CD14-positive monocyte (primary cell): ENCODE measurements around the gene DGAT2L6. TPM values are rescaled to one million over a fixed set of nuclear protein-coding genes. Genes with fewer than 3 reads are reported as not detected.

Experiments used
- DNase-seq, 3 donors: peaks; one replicate each; pipeline ENCODE4 v3.0.0-alpha.2; 2011 to 2022
- H2AFZ ChIP-seq: 2 replicates; pipeline ENCODE4 v1.6.0; 2012; ENCODE audit warnings: mild to moderate bottlenecking, low read depth, low read length, inconsistent platforms; ENCODE audit not compliant: insufficient read depth, poor library complexity, severe bottlenecking
- H3K27ac ChIP-seq, 2 donors: 1 replicate in 1 of 2; 2 replicates in 1 of 2; pipeline ENCODE4 v1.5.1; 2012 to 2013; ENCODE audit warnings: low read length in 2 of 2, control low read depth in 1 of 2, inconsistent platforms in 1 of 2, low read depth in 1 of 2, mild to moderate bottlenecking in 1 of 2
- H3K27me3 ChIP-seq, 2 donors: one replicate each; pipeline versions ENCODE4 v1.6.0 to v1.6.1; 2011 to 2013; ENCODE audit warnings: low read length in 2 of 2; ENCODE audit not compliant: control insufficient read depth in 2 of 2, insufficient read depth in 2 of 2
- H3K36me3 ChIP-seq, 2 donors: replicated peaks in 1 of 2; 1 replicate in 1 of 2; 2 replicates in 1 of 2; pipeline versions ENCODE4 v1.5.1 to v1.6.1; 2012 to 2013; ENCODE audit warnings: low read length in 2 of 2, control low read depth in 1 of 2, inconsistent platforms in 1 of 2, mild to moderate bottlenecking in 1 of 2; ENCODE audit not compliant: insufficient read depth in 2 of 2, control insufficient read depth in 1 of 2
- H3K4me1 ChIP-seq, 2 donors: 1 replicate in 1 of 2; 2 replicates in 1 of 2; pipeline versions ENCODE4 v1.5.1 to v1.6.1; 2012 to 2013; ENCODE audit warnings: low read length in 2 of 2, control low read depth in 1 of 2, inconsistent platforms in 1 of 2, mild to moderate bottlenecking in 1 of 2, moderate library complexity in 1 of 2; ENCODE audit not compliant: insufficient read depth in 2 of 2, control insufficient read depth in 1 of 2
- H3K4me2 ChIP-seq: replicated peaks from 2 replicates; pipeline ENCODE3; 2012; ENCODE audit warnings: low read length, moderate library complexity, mild to moderate bottlenecking; ENCODE audit not compliant: poor library complexity, severe bottlenecking; ENCODE audit errors: extremely low read depth
- H3K4me3 ChIP-seq, 3 experiments: fragments of 200-600 bp in 1 of 3; sonication (generic) in 1 of 3; replicated peaks in 1 of 3; 1 replicate in 2 of 3; 2 replicates in 1 of 3; pipeline ENCODE4 v1.5.1; 2011 to 2013; ENCODE audit warnings: low read length in 3 of 3, mild to moderate bottlenecking in 3 of 3, control low read depth in 2 of 3, low read depth in 2 of 3, inconsistent platforms in 1 of 3, moderate library complexity in 1 of 3
- H3K79me2 ChIP-seq: 2 replicates; pipeline ENCODE4 v1.6.0; 2012; ENCODE audit warnings: mild to moderate bottlenecking, control low read depth, inconsistent platforms, low read length, moderate library complexity; ENCODE audit not compliant: insufficient read depth
- H3K9ac ChIP-seq: 2 replicates; pipeline ENCODE4 v1.6.0; 2017; ENCODE audit warnings: low read length, mild to moderate bottlenecking; ENCODE audit not compliant: insufficient read depth, poor library complexity, severe bottlenecking
- H3K9me3 ChIP-seq, 2 donors: replicated peaks in 1 of 2; 1 replicate in 1 of 2; 2 replicates in 1 of 2; pipeline versions ENCODE4 v1.5.1 to v1.6.1; 2012 to 2013; ENCODE audit warnings: low read length in 2 of 2, control low read depth in 1 of 2; ENCODE audit not compliant: control insufficient read depth in 1 of 2, insufficient read depth in 1 of 2
- H4K20me1 ChIP-seq: 2 replicates; pipeline ENCODE4 v1.6.0; 2012; ENCODE audit warnings: mild to moderate bottlenecking, low read length, control low read depth, moderate library complexity; ENCODE audit not compliant: insufficient read depth
- H3K27ac Mint-ChIP-seq, 7 donors: one replicate each; pipeline ENCODE4 v1.8.0; 2020; ENCODE audit warnings: mild to moderate bottlenecking in 7 of 7, mixed read lengths in 7 of 7, moderate library complexity in 6 of 7, inconsistent platforms in 2 of 7
- H3K27me3 Mint-ChIP-seq, 3 donors: one replicate each; pipeline ENCODE4 v1.8.0; 2021 to 2022; ENCODE audit warnings: low read depth in 3 of 3, mild to moderate bottlenecking in 3 of 3, mixed read lengths in 3 of 3, moderate library complexity in 3 of 3, inconsistent platforms in 1 of 3
- H3K36me3 Mint-ChIP-seq, 2 donors: one replicate each; pipeline ENCODE4 v1.8.0; 2020; ENCODE audit warnings: mixed read lengths in 2 of 2, inconsistent platforms in 1 of 2, mild to moderate bottlenecking in 1 of 2
- H3K4me1 Mint-ChIP-seq: one replicate; pipeline ENCODE4 v1.8.0; 2020; ENCODE audit warnings: mild to moderate bottlenecking, mixed read lengths
- H3K4me3 Mint-ChIP-seq, 2 donors: one replicate each; pipeline ENCODE4 v1.8.0; 2020; ENCODE audit warnings: mild to moderate bottlenecking in 2 of 2, mixed read lengths in 2 of 2, moderate library complexity in 1 of 2
- H3K9me3 Mint-ChIP-seq, 7 donors: one replicate each; pipeline ENCODE4 v1.8.0; 2020 to 2022; ENCODE audit warnings: mixed read lengths in 7 of 7, mild to moderate bottlenecking in 6 of 7, moderate library complexity in 6 of 7, inconsistent platforms in 2 of 7
- WGBS: methylation state at CpG from one replicate; pipeline ENCODE4 v1.1.5; 2013; ENCODE audit warnings: missing lambda C conversion rate; ENCODE audit not compliant: insufficient coverage; 5-methylcytosine and 5-hydroxymethylcytosine counted together
- intact Hi-C, 2 donors: fragments of 100-400 bp; cut with micrococcal nuclease; formaldehyde crosslinking; loops; one replicate each; pipeline versions ENCODE4 v1.15.0 to v1.15.1; 2023
- polyA plus RNA-seq, 3 donors: library from polyadenylated mRNA; depleted of rRNA in 1 of 3; unstranded in 2 of 3; stranded (reverse) in 1 of 3; fragments of 300-500 nt in 2 of 3; fragments of >200 nt in 1 of 3; fragmentation: Illumina TruSeq in 2 of 3; gene quantifications; 1 replicate in 2 of 3; 2 replicates in 1 of 3; pipeline ENCODE4 v1.2.3, GENCODE V29; 2012 to 2021
- TF ChIP-seq, protein P1 (sequence below): fragments of 200-600 bp; IDR thresholded peaks from one replicate; pipeline ENCODE4 v1.8.0; 2022; ENCODE audit warnings: antibody characterized with exemption, mild to moderate bottlenecking

DGAT2L6 gene
- polyA plus RNA-seq, 3 donors: not detected

DNA sequence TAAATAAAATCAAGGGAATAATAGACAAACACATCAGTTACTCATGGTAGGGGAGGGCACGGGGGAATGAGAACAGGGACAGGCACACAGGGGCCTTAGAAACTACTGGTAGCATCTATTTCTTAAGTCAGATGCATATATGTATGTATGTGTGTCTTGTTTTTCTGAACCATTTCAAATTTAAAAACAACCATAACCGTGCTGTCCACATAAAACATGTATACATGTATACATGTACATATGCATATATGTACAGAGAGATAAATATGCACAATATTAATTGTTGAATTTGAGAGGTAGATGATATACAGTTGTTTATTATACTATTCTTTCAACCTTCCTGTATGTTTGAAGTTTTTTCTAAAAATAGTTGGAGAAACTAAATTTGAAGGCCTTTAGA, 49.4 kb downstream of the DGAT2L6 start:
- no peaks in the 10 kb centered on the region for H3K27me3 ChIP-seq
- Mint-ChIP-seq H3K27ac (no peak overlapping the region), H3K36me3 (no peaks in the 10 kb centered on the region), H3K9me3 (peaks cover 0 to 1% (median 0%) of the 10 kb centered on the region in 7 donors), H3K4me3 (no peak overlapping the region), H3K27me3 (peaks cover 0 to 4% (median 0%) of the 10 kb centered on the region in 3 donors), H3K4me1 (no peaks in the 10 kb centered on the region)
- H3K4me2 ChIP-seq: no peak overlapping the region
- H3K9me3 ChIP-seq: no peaks in the 10 kb centered on the region
- H3K4me1 ChIP-seq: no peaks in the 10 kb centered on the region
- TF ChIP-seq, protein P1, sequence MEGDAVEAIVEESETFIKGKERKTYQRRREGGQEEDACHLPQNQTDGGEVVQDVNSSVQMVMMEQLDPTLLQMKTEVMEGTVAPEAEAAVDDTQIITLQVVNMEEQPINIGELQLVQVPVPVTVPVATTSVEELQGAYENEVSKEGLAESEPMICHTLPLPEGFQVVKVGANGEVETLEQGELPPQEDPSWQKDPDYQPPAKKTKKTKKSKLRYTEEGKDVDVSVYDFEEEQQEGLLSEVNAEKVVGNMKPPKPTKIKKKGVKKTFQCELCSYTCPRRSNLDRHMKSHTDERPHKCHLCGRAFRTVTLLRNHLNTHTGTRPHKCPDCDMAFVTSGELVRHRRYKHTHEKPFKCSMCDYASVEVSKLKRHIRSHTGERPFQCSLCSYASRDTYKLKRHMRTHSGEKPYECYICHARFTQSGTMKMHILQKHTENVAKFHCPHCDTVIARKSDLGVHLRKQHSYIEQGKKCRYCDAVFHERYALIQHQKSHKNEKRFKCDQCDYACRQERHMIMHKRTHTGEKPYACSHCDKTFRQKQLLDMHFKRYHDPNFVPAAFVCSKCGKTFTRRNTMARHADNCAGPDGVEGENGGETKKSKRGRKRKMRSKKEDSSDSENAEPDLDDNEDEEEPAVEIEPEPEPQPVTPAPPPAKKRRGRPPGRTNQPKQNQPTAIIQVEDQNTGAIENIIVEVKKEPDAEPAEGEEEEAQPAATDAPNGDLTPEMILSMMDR: no peak
- no peak for DNase-seq
- no peak overlapping the region for H3K27ac ChIP-seq
- no peak overlapping the region for H3K4me3 ChIP-seq
- H3K79me2 ChIP-seq: no peaks in the 10 kb centered on the region
- no peak overlapping the region for H2AFZ ChIP-seq
- intact Hi-C loops: no loop called here
- no peaks in the 10 kb centered on the region for H4K20me1 ChIP-seq
- no peaks in the 10 kb centered on the region for H3K36me3 ChIP-seq
- WGBS: no CpG with 5 or more reads among the region's 2 CpGs
- H3K9ac ChIP-seq: no peak overlapping the region

DNA sequence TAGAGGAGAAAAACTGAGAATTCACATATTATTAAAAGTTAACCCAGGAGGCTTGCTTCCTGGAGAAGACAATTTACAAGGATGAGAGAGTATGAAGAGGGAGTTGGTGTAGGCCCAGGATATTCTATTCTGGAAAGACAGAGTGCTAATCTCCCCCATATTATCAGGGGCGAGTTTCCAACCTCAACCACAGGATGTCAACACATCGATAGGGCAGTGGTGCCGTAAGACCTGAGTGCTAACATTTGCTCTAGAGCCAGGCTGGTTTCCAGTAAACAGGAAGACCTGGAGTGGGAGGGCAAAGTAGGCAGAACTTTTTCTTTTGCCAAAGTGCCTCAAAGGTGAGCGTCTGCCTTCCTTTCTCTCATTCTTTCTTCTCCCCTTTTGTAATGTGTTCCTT, 54.4 kb downstream of the DGAT2L6 start:
- TF ChIP-seq, protein P1: no peak
- Histone ChIP-seq H3K9ac (no peak overlapping the region), H3K4me3 (no peak overlapping the region), H3K9me3 (no peaks in the 10 kb centered on the region), H2AFZ (no peak overlapping the region), H3K79me2 (no peaks in the 10 kb centered on the region), H3K27ac (no peak overlapping the region), H4K20me1 (no peaks in the 10 kb centered on the region), H3K36me3 (no peaks in the 10 kb centered on the region), H3K4me2 (no peak overlapping the region), H3K4me1 (no peaks in the 10 kb centered on the region), H3K27me3 (no peaks in the 10 kb centered on the region)
- no peak for DNase-seq
- intact Hi-C loops: no loop called here
- H3K27ac Mint-ChIP-seq: no peak overlapping the region
- peaks cover 0 to 2% (median 0%) of the 10 kb centered on the region in 7 donors for H3K9me3 Mint-ChIP-seq
- H3K4me1 Mint-ChIP-seq: peaks cover 2% of the 10 kb centered on the region
- H3K27me3 Mint-ChIP-seq: no peaks in the 10 kb centered on the region
- H3K36me3 Mint-ChIP-seq: no peaks in the 10 kb centered on the region
- WGBS: no CpG with 5 or more reads among the region's 4 CpGs
- H3K4me3 Mint-ChIP-seq: no peak overlapping the region
